IPS-18c (cell line): ENCODE data around the gene MOAP1.
"Not testable (repeated sequence)": the region's sequence is repeated elsewhere in the genome, so short reads cannot be mapped to it uniquely, and the experiment has no call there.

Experiments
- H3K4me3 ChIP-seq: 2 replicates; pipeline ENCODE4 v1.7.0; 2013; ENCODE audit warnings: low read depth, mild to moderate bottlenecking, low read length, moderate library complexity; ENCODE audit not compliant: insufficient read depth
- H3K9me3 ChIP-seq: one replicate; pipeline ENCODE4 v1.6.1; 2013; ENCODE audit warnings: mild to moderate bottlenecking, low read length, moderate library complexity; ENCODE audit not compliant: control insufficient read depth, insufficient read depth

Gene MOAP1, protein sequence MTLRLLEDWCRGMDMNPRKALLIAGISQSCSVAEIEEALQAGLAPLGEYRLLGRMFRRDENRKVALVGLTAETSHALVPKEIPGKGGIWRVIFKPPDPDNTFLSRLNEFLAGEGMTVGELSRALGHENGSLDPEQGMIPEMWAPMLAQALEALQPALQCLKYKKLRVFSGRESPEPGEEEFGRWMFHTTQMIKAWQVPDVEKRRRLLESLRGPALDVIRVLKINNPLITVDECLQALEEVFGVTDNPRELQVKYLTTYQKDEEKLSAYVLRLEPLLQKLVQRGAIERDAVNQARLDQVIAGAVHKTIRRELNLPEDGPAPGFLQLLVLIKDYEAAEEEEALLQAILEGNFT

DNA sequence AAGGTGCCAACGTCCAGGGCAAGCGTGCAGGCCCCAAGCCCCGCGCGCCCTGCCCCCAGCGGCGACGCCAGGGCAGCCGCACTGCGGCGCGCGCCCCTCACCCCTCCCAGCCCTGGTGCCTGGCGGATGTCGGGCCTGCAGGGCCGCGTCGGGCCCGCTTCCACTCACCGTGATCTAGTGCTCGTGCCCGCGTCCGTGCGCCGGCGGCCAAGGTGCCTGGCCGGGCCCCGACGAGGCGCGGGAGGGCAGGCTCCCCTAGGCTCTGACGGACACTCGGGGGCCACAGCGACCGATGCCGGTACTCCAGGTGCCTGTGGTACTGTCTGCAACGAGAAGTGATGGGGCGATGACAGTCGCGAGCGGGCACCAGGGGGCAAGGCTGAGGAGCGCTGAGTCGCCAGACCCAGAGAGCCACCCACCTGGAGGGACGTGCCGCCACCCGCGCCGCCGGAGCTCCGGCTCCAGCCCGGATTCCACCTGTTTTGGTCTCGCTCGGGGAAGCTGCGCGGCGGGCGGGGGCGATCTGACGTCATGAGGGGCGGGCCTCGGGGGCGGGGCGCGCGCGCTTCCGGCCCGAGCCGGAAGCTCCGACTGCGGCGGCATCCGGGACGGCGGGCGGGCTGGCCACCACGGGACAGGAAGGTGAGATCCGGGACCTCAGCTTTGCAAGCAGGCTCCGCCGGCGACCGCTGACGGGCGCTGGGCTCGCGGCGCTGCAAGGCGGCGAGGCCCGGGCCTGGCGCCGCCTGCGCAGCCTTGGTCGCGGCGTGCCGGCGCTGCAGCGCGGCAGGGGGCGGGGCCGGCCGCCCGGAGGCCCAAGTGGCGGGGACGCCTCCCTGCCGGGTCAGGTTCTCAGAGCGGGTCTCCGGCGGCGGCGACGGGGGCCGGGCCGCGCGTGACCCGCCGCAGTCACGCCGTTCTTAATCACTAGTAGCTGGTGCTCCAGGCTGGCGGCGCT is at the start of gene MOAP1, which contains the start of gene LYSET:
MOAP1 (minus strand) TSS at position 507 of the 958 bp plus-strand sequence. CDS start 655 bp downstream, outside the sequence.
LYSET (plus strand) TSS at position 927 of the 958 bp plus-strand sequence. CDS start 89 bp downstream, outside the sequence.
- Histone ChIP-seq H3K4me3 (peak within 1 kb of the TSS; percentile 98), H3K9me3 (no peaks in the 10 kb centered on the region)

DNA sequence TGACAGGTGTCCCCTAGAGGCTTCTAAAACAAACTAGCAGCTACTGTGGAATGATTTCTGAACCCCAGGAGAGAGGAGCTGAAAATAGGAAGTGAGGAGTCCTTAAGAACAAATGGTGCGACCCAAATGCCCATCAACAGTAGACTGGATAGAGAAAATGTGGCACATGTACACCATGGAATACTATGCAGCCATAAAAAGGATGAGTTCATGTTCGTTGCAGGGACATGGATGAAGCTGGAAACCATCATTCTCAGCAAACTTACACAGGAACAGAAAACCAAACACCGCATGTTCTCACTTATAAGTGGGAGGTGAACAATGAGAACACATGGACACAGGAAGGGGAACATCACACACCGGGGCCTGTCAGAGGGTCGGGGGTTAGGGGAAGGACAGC is 48.4 kb upstream of the MOAP1 start:
- not testable (repeated sequence) for H3K4me3 ChIP-seq, H3K9me3 ChIP-seq

DNA sequence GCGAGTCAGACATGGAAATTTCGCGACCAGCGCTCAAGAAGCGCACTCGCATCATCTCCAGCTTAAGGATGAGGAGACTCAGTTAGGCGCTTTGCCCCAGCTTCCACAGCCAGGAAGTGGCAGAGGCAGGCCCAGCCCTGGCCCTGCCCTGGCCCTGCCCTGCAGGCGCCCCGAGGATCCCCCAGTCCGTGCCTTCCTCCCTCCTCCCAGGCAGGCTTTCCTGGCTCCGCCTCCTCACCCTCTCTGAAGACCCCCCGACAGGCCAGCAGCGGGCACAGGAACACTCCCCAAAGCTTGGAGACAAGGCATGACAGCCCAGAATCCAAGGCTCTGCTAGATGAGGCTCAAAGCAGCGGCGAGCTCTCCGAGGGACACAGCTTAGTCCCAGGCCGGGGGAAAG is 47.5 kb upstream of the MOAP1 start:
- Histone ChIP-seq H3K9me3 (no peaks in the 10 kb centered on the region), H3K4me3 (no peak overlapping the region)

DNA sequence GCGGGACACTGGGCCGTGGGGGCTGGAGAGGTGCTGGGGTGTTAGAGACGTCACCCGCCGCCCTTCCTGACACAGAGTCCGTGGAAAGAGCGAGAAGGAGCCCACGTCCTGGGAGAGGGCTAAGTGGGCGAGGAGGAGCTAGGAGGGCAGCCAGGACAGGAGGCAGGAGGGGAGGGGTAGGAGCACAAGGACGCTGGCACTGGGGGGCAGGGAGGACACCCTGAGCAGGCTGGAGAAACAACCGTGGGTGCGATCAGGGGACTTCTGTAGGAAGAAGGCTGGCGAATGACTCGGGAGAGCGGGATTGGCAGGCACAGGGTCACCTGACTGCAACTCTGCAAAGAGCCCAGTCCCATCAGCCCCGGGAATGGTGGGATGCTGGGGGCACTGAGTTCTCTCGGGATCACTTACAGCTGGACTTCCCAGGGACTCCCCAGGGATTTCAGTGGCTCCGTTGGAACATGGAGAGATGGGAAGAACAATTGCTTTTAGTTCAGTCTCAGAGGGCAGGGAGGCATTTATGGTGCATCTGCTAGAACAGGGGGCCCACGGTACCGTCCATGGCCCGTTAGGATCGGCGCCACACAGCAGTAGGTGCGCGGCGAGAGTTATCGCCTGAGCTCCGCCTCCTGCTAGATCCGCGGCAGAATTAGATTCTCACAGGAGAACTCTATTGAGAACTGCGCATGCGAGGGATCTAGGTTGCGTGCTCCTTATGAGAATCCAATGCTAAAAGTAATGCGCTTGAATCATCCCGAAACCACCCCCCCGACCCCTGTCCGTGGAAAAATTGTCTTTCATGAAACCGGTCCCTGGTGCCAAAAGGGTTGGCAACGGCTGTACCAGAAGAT is 46.7 kb upstream of the MOAP1 start:
- no peak overlapping the region for H3K4me3 ChIP-seq

DNA sequence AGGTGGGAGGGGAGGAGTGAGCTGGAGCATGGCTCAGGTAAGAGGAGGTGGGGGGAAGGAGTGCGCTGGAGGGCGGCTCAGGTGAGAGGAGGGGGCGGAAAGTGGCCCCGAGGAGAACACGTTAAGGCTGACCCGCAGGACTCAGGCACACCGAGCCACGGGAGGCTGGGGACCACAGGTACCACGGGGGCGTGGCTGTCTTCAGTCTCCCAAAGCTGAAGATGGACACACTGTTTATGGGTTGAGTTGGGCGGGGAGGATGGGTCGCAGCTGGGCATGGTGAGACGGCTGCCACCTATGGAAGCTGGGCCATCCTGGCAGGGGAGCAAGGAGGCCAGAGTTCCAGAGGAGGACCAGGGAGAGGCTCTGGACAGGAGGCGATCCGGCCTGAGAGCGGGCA is 45.8 kb upstream of the MOAP1 start:
- H3K4me3 ChIP-seq = no peak overlapping the region
- no peaks in the 10 kb centered on the region for H3K9me3 ChIP-seq

More for the DNA sequence above, 46.7 kb upstream of the MOAP1 start:
- H3K9me3 ChIP-seq = no peaks in the 10 kb centered on the region

DNA sequence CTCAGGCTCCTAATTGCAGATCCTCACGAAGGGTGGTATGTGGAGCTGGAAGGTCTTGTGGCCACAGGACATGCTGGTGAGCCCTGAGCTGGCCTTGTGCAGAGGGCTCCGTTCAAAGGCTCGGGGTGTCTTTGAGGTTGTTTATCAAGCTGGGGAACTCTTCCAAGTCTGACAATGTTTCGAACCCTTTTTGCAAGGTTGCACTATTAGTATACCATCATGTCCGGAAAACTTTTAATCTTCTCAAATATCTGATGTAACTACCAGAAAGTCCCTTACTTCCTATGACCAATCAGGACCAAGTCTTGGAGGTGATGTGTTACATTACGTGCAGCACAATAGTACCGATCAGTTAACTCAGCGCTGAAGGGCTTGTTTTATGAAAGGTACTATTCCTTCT is 43.9 kb upstream of the MOAP1 start:
- H3K4me3 ChIP-seq = no peak overlapping the region
- no peaks in the 10 kb centered on the region for H3K9me3 ChIP-seq

DNA sequence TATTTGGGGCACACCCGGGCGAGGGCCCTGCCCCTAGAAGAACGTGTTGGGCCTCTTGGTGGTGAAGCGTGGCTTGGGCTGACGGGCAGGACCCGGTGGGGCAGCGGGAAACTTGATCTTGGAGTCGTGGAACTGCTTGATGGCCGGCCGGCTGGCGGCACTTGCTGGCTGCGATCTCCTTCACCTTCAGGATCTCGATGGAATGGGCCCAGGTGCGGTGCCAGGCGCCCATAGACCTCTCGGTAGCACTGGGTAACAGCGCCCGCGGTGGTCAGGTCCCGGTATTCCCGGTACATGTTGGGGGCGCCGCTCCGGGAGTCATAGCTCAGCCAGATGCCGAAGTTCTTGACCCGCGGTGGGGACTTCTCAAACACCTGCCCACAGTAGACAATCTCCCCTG is 38.9 kb upstream of the MOAP1 start:
- Histone ChIP-seq H3K4me3 (no peak overlapping the region), H3K9me3 (no peaks in the 10 kb centered on the region)

DNA sequence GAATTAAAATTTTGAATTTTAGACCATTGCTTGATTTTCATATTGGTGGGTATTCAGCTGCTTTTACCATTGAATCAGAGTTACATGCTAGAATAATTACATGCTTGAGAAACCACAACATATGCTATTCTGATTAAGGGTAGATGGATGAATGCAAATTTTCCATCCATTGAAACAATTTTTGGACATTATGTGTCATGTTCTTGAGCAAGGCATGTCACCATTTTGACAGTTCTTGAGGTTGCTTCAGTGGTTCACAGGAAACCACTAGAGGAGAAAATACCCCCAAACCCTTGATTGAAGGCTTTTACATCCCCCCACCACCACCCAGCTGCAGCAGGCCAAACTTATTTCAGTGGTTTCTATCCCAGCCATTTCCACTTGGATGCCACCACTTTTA is 35.8 kb upstream of the MOAP1 start:
- no peak overlapping the region for H3K4me3 ChIP-seq
- H3K9me3 ChIP-seq = no peaks in the 10 kb centered on the region

DNA sequence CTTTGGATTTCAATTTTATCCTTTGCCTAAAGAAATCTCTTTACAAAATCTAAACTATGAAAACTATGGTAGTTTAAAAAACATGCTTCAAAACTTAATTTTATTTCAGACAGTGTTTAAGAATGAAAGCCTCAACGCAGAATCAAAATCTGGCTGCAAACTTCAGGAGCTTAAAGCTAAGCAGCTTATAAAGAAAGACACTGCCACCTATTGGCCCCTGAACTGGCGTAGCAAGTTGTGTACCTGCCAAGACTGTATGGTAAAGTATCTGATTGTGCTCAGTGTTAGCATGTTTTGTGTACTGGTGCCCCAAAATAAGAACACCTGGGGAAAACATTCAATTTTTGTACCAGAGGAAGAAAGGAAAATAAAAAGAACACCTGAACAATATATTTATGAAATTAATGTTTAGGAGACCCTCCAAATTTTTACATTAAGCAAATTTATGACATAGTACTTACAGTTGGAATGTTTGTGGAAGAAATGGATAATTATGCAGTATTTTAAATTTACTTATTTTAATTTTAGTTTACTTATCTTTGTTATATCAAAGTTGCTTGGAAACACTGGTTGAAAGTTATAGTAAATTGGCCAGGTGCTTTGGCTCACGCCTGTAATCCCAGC is 34.5 kb upstream of the MOAP1 start:
- Histone ChIP-seq H3K9me3 (no peaks in the 10 kb centered on the region), H3K4me3 (no peak overlapping the region)

DNA sequence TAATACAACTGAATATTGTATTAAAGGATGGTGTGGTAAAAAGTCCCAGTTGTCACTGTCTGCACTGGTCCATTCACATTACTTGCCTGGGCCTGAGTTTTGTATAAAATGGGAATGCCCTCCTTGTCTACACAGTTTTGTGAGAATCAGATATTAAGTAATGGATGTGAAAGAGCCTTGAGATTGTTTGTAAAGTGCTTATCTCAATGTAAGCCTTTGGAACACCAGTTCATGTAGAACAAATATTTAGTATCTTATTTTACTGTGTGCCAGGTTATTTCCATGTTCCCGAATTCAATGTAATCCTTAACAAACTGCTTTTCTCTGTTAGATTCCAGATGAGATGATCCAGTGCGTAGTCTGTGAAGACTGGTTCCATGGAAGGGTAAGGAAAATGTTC is 29.9 kb upstream of the MOAP1 start:
- H3K4me3 ChIP-seq = no peak overlapping the region
- H3K9me3 ChIP-seq = no peaks in the 10 kb centered on the region

DNA sequence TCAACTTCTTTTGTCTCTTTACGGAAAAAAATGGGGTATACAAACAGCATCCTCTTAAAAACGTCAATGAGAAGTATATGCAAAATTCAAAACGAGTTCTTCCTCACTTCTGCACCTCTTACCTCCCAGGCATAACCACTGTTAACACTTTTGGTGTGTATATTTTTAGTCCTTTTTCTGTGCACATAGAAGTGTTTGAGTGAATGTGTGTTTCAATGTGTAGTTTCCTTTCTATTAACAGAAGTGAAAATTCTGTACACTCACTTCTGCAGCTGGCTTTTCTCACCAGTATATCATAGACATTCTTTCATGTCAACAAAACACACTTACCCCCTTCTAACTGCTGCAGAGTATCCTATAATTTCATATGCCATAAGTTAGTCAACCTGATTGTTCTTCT is 27.7 kb upstream of the MOAP1 start:
- H3K4me3 ChIP-seq = no peak overlapping the region
- H3K9me3 ChIP-seq = no peaks in the 10 kb centered on the region

DNA sequence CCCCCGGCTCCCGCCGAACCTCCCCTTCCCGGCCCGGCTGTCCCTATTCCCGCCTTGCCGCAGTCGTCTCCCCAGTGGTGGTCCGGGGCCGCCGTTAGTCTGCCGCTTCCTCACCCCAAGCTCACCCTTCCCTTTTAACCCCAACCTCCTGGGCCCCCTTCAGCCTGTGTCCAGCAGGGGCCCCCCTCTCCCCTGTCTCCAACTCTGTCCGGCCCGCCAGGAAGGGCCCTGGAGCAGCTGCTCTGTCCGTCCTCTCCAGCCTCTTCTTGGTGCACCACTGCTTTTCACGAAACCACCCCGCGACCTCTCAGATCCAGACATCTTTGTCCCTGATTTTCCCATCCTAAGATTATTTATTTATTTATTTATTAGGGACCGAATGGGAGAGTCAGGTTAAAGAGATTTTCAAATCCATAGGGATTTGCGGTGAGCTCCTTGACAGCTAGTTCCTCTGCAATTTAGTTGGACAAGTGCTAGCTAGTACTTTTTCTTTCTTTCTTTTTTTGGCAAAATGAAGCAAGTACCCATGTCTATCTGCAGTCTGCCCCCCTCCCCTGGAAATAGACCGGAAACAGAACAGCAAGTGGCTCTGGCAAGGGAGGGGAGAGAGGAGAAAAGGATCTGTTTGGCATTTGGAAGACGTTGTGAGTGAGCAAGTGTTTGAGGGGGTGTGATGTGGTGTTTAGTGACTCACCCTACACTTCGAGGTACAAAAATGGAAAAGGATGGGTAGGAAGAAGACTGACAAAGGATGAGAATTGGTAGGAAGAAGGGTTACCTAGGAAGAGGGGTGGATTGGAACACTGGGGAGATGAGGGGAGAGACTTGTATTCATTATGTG is 23.0 kb upstream of the MOAP1 start:
- Histone ChIP-seq H3K9me3 (no peaks in the 10 kb centered on the region), H3K4me3 (peak overlapping the region; percentile 87)

DNA sequence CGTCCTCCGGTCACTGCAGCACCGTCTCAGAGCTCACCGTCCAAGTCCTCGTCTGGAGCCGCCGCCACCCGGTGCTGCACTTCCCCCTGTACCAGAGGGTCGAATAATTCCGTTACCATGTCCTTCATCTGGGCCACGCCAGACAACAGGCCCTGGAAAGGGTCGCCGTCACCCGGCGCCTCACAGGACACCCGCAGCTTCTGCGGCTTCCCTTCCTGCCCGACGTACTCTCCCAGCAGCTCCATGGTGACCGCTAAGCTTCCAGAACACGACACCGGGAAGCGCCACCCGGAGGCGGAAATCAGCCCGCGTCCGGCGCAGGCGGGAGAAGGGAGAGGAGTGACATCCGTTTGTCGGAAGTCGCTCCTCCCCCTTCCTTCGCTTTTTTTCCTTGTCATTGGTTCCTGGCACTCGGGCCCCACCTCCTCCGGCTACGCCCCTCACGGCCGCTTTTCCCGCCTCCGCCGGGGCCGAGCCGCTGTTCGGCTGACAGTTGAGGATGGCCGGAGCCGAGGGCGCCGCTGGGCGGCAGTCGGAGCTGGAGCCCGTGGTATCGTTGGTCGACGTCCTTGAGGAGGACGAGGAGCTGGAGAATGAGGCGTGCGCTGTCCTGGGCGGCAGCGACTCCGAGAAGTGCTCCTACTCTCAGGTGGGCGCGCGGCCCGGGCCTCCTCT is 22.2 kb upstream of the MOAP1 start, which contains the start of the genes GON7 and UBR7:
GON7 (minus strand) TSS at position 273 of the 675 bp plus-strand sequence; CDS start at position 245, 28 bp downstream.
UBR7 (plus strand) TSS at position 464 of the 675 bp plus-strand sequence; CDS start at position 500, 36 bp downstream.
- Histone ChIP-seq H3K4me3 (peak within 1 kb of the TSS; percentile 87), H3K9me3 (no peaks in the 10 kb centered on the region)

DNA sequence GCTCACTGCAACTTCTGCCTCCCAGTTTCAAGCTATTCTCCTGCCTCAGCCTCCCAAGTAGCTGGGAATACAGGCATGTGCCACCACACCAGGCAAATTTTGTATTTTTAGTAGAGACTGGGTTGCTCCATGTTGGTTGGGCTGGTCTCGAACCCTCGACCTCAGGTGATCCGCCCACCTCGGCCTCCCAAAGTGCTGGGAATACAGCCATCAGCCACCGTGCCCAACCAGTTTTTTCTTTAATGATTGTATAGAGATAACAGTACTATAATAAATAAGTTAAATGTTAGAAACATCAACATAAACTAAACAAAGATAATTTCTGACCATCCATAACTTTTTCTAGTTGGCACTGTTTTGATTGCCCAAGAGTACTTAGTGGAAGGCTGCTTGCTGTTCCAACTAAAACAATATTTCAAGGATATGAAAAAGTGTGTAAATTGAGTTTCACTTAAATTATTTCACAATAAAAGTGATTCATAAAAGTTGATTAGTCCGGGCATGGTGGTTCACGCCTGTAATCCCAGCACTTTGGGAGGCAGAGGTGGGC is 16.5 kb upstream of the MOAP1 start:
- no peak overlapping the region for H3K4me3 ChIP-seq
- H3K9me3 ChIP-seq = no peaks in the 10 kb centered on the region

DNA sequence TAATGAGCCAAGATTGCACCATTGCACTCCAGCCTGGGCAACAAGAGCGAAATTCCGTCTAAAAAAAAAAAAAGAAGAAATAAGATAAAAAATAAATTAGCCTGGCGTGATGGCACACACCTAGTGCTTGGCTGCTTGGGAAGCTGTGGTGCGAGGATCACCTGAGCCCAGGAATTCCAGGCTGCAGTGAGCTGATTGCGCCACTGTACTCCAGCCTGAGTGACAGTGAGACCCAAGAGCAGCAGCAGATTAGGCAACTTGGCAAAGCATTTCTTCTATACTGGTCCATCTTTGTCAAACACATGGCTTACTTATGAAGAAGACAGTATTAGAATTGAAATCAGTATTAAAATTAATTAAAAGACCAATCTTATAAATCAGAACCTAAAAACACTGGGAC is 15.9 kb upstream of the MOAP1 start:
- no peaks in the 10 kb centered on the region for H3K9me3 ChIP-seq
- no peak overlapping the region for H3K4me3 ChIP-seq
